Endothelial cell (in vitro differentiated cells): Measurements from ENCODE around the gene IQCN. TPM values are rescaled to one million over a fixed set of nuclear protein-coding genes. Genes with fewer than 3 reads are reported as not detected.
A peak's percentile ranks its signal among the peaks of the same experiment; 100 is the strongest.

ENCODE experiments used
- DNase-seq: peaks from one replicate; pipeline ENCODE4 v3.0.0; 2021; ENCODE audit warnings: low spot score
- H3K27ac Mint-ChIP-seq: one replicate; pipeline ENCODE4 v1.8.0; 2021; ENCODE audit warnings: mixed read lengths, inconsistent platforms; ENCODE audit not compliant: unreplicated experiment
- H3K27me3 Mint-ChIP-seq: one replicate; pipeline ENCODE4 v1.8.0; 2021; ENCODE audit warnings: mild to moderate bottlenecking, moderate library complexity, mixed read lengths, inconsistent platforms; ENCODE audit not compliant: unreplicated experiment
- H3K36me3 Mint-ChIP-seq: one replicate; pipeline ENCODE4 v1.8.0; 2021; ENCODE audit warnings: mild to moderate bottlenecking, low read depth, mixed read lengths, inconsistent platforms; ENCODE audit not compliant: unreplicated experiment
- H3K4me1 Mint-ChIP-seq: one replicate; pipeline ENCODE4 v1.8.0; 2021; ENCODE audit warnings: mild to moderate bottlenecking, mixed read lengths, inconsistent platforms; ENCODE audit not compliant: unreplicated experiment
- H3K4me3 Mint-ChIP-seq: one replicate; pipeline ENCODE4 v1.8.0; 2021; ENCODE audit warnings: mild to moderate bottlenecking, mixed read lengths, inconsistent platforms; ENCODE audit not compliant: unreplicated experiment
- H3K9me3 Mint-ChIP-seq: one replicate; pipeline ENCODE4 v1.8.0; 2021; ENCODE audit warnings: mixed read lengths, inconsistent platforms; ENCODE audit not compliant: unreplicated experiment
- total RNA-seq: library from RNA; stranded (reverse); fragmentation: NEBNext Ultra II Directional; extraction: Animal tissue kit (Norgen Biotek cat#: 25700); gene quantifications from one replicate; pipeline ENCODE4 v1.2.1, GENCODE V29; 2021; ENCODE audit not compliant: unreplicated experiment
- TF ChIP-seq, protein P1 (sequence below): fragments of 200-600 bp; sonication (generic); IDR thresholded peaks from one replicate; pipeline ENCODE4 v1.5.0; 2021; ENCODE audit warnings: antibody characterized with exemption; ENCODE audit not compliant: unreplicated experiment

Gene IQCN
- total RNA-seq, 1 donor from 2014 or later, result 1.2 TPM

DNA sequence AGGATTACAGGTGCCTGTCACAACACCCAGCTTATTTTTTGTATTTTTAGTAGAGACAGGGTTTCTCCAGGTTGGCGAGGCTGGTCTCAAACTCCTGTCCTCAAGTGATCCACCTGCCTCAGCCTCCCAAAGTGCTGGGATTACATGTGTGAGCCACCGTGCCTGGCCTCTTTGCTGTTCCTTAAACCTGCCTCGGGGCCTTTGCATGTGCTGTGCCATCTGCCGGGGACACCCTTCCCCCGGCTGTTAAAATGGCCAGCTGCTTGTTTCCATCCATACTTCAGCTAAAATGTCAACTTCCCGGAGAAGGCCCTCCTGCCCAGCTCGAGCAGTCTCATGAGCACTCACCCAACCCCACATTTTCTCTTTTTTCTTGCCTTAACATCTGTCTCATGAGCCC is 29.0 kb downstream of the IQCN start:
- Mint-ChIP-seq H3K27me3 (peaks cover 12% of the 10 kb centered on the region), H3K27ac (no peak overlapping the region), H3K4me1 (no peaks in the 10 kb centered on the region), H3K4me3 (no peak overlapping the region), H3K36me3 (peaks cover 3% of the 10 kb centered on the region), H3K9me3 (no peaks in the 10 kb centered on the region)
- DNase-seq, result no peak
- TF ChIP-seq, protein P1, sequence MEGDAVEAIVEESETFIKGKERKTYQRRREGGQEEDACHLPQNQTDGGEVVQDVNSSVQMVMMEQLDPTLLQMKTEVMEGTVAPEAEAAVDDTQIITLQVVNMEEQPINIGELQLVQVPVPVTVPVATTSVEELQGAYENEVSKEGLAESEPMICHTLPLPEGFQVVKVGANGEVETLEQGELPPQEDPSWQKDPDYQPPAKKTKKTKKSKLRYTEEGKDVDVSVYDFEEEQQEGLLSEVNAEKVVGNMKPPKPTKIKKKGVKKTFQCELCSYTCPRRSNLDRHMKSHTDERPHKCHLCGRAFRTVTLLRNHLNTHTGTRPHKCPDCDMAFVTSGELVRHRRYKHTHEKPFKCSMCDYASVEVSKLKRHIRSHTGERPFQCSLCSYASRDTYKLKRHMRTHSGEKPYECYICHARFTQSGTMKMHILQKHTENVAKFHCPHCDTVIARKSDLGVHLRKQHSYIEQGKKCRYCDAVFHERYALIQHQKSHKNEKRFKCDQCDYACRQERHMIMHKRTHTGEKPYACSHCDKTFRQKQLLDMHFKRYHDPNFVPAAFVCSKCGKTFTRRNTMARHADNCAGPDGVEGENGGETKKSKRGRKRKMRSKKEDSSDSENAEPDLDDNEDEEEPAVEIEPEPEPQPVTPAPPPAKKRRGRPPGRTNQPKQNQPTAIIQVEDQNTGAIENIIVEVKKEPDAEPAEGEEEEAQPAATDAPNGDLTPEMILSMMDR, result no peak

DNA sequence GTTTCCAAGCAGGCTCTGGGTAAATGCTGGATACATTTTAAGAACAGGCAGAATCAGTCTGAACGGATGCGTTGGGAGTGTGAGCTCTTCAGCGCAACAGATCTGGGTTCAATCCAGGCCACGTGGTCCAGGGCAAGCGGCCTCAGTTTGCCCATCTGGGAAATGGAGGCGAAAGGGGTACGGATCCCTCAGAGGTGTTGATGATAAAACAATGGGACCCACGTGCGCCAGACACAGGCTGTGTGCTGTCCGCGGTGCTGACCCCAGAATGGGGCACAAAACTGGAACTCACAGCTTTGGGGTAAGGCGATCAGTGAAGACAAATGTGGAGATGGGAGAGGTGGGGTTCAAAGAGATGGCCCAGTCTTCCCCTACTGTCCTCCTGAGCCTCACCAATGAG is 34.9 kb downstream of the IQCN start:
- DNase-seq, result peak; percentile 23
- no peaks in the 10 kb centered on the region for H3K9me3 Mint-ChIP-seq
- no peaks in the 10 kb centered on the region for H3K4me1 Mint-ChIP-seq
- H3K36me3 Mint-ChIP-seq, result no peaks in the 10 kb centered on the region
- H3K4me3 Mint-ChIP-seq, result no peak overlapping the region
- H3K27me3 Mint-ChIP-seq, result peaks cover 18% of the 10 kb centered on the region
- TF ChIP-seq, protein P1, result no peak
- no peak overlapping the region for H3K27ac Mint-ChIP-seq

DNA sequence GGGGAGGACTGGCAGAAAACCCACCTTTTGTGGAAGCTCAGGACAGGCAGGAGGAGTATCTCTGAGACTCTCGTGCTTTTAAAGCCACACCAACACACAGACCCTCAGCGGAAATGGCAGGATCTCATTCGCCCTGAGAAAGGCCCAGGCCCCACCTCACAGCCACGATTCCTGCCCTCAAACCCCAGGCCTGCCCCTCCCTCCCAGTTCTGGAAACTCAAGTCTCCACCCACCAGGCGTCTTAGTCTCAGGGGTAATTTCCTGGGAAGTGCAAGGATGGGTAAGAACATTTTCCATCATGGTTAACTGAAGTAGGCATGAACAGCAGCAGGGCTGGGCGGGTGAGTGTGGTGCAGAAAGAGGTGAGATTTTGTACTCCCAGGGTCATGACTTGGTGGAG is 40.1 kb downstream of the IQCN start:
- DNase-seq, result no peak
- Mint-ChIP-seq H3K9me3 (no peaks in the 10 kb centered on the region), H3K27ac (no peak overlapping the region), H3K27me3 (peaks cover 17% of the 10 kb centered on the region), H3K4me3 (no peak overlapping the region), H3K36me3 (no peaks in the 10 kb centered on the region), H3K4me1 (peaks cover 10% of the 10 kb centered on the region)
- TF ChIP-seq, protein P1, result no peak

DNA sequence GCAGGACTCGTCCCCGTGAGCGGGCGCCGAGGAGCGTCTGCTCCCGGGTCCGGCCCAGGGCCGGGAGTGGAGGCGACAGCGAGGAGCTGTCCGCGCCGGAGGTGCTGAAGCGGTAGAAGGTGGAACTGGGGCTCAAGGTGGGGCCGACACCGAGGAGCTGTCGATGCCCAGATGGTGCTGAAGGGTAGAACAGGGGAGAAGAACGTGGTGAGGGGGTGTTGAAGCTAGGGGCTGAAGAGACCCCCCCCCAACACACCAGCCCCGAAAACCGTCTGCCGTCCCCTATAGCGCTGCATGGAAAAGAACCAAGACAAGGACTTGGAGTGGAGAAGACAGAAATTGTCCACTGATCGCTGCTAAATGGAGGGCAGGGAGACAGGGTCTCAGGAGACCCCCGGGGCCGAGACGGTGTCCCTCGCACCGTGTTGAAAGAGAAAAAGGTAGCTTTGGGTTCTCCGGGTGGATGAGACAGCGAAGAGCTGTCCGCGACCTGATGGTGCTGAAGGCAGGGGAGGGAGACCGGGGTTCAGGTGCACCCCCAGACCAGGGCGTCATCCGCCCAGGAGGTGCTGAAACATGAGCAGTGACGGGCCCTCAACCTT is 40.9 kb downstream of the IQCN start:
- H3K9me3 Mint-ChIP-seq, result no peaks in the 10 kb centered on the region
- peaks cover 17% of the 10 kb centered on the region for H3K27me3 Mint-ChIP-seq
- peak; percentile 77 for DNase-seq
- no peak overlapping the region for H3K27ac Mint-ChIP-seq
- TF ChIP-seq, protein P1, result no peak
- no peaks in the 10 kb centered on the region for H3K36me3 Mint-ChIP-seq
- H3K4me1 Mint-ChIP-seq, result peaks cover 10% of the 10 kb centered on the region
- peak overlapping the region; percentile 73 for H3K4me3 Mint-ChIP-seq

DNA sequence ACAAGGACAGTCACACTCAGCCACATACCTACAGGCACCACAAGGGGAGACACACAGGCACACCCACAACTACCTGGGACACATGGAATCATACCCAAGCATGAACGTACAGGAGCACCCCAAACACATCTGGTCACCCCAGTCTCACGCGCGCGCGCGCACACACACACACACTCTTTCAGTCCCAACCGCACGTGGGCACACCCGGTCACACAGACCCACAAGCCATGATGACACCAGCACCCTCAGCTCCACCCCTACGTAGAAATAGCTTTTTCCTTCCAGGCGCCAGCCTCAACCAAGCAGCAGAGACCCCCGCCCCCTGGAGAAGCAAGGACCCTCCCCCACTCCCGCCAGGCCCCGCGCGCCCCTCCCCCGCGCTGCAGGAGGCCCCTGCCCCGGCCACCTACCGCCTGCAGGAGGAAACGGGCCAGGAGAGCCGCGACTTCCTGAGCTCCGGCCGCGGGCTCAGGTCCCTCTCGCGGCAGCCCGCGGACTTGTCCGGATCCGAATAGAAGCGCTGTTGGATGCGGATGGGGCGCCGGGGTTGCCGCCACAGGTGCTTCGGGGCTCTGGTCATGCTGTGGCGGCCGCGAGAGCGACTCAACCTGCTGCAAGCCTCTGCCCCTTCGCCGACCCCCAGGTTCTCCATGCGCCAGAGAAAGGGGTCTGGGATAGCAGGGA is 41.6 kb downstream of the IQCN start:
- H3K27me3 Mint-ChIP-seq, result peaks cover 17% of the 10 kb centered on the region
- no peaks in the 10 kb centered on the region for H3K36me3 Mint-ChIP-seq
- peaks cover 10% of the 10 kb centered on the region for H3K4me1 Mint-ChIP-seq
- peak; percentile 65 for DNase-seq
- TF ChIP-seq, protein P1, result peak; percentile 27
- H3K4me3 Mint-ChIP-seq, result peak overlapping the region; percentile 86
- H3K9me3 Mint-ChIP-seq, result no peaks in the 10 kb centered on the region
- no peak overlapping the region for H3K27ac Mint-ChIP-seq
